ENCODE data around the gene ZNF524.
"Not testable (repeated sequence)": the region's sequence is repeated elsewhere in the genome, so short reads cannot be mapped to it uniquely, and the experiment has no call there.

Gene ZNF524, protein sequence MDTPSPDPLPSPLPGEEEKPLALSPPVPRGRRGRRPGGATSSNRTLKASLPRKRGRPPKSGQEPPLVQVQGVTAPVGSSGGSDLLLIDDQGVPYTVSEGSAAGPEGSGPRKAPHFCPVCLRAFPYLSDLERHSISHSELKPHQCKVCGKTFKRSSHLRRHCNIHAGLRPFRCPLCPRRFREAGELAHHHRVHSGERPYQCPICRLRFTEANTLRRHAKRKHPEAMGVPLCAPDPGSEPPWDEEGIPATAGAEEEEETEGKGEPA

DNA sequence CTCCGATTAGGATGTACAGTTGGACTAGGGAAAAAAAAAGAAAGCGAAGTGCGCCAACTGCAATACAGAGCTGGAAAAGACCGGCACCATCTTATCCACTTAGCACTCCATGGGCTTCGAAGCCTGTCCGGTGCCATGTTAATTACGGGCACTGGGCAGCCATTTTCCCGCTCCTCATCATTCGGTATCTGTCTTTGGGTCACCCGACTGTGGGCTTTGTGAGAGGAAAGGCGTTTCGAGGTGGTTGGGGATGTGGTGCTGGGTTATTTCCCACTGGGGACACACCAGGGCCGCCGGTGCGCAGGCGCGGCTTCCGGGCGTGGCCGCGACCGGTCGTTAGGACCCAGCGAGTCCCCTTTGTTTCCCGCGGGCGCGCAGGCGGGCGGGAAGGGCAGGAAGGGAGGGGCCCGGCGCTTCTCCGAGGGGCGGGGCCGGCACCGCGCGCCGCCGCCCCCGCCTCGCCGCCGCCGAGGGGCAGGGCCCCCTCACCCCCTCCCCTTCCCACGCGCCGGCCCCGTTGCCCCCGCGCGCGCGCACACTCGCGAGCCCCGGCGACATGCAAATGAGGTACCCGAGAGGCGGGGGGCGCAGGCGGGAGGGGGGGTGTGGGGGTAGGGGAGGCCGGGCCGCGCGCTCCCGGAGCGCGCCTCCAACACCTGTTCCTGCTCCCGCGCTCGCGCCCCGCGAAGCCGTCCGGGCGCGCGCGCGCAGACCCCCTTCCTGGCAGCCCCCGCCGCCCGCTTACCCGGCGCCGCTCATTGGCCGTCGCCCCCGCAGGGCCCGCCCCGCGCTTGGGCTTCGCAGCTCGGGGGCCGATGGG lies at the start of gene ZNF524:
Gene ZNF524, plus strand, starts transcription at position 447 of the 820 bp plus-strand sequence. CDS start 1,825 bp downstream, outside the sequence.
- DNase-seq (ENCODE audit: insufficient read length, low spot score): peak; percentile 80
- FAIRE-seq: no peak

DNA sequence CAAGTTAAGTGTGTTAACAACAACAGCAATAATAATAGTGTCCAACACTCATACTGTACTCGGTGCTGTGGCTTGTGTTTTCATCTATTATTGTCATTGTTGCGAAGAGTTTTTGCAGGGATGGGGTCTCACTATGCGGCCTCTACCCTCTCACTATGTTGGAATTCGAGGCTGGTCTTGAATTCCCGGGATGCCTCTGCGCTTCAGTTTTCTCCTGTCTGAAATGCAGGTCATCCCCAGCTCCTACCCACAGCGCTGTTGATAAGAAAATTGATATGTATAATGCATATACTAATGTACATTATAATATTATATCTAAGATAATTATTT lies 49.8 kb upstream of the ZNF524 start:
- DNase-seq (ENCODE audit: insufficient read length, low spot score): no peak
- no peak for FAIRE-seq

DNA sequence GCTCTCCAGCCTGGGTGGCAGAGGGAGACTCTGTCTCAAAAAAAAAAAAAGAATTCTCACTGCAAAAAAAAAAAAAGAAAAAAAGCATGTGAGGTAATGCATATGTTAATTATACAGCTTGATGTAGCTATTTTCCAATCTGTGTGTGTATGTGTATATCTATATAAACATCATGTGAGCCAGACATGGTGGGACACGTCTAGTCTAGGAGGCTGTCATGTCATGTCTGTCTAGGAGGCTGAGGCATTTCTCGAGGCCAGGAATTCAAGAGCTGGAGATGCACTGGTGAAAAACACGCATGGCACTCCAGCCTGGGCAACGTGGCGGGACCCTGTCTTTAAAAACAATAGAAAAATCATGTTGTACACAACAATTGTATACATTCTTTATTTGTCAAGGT lies 47.9 kb upstream of the ZNF524 start:
- FAIRE-seq (no peak), DNase-seq (ENCODE audit: insufficient read length, low spot score) (no peak)

DNA sequence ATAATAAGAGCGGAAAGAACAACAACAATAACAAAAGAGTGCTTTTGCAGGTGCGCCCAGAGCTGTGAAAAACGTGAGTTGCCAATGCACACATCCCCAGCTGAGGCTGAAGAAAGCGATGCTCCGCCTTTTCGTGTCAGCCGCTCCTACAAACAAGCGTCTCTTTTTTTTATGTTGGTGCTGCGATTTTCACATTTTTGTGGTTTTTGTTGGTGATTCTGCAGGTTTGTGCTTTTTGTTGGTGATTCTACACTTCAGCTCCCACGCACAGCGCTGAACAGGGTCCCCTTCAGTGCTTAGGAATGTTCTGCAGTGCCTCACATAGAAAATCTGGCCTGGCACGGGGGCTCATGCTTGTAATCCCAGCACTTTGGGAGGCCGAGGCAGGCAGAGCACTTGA lies 47.5 kb upstream of the ZNF524 start:
- FAIRE-seq: no peak
- no peak for DNase-seq (ENCODE audit: insufficient read length, low spot score)

DNA sequence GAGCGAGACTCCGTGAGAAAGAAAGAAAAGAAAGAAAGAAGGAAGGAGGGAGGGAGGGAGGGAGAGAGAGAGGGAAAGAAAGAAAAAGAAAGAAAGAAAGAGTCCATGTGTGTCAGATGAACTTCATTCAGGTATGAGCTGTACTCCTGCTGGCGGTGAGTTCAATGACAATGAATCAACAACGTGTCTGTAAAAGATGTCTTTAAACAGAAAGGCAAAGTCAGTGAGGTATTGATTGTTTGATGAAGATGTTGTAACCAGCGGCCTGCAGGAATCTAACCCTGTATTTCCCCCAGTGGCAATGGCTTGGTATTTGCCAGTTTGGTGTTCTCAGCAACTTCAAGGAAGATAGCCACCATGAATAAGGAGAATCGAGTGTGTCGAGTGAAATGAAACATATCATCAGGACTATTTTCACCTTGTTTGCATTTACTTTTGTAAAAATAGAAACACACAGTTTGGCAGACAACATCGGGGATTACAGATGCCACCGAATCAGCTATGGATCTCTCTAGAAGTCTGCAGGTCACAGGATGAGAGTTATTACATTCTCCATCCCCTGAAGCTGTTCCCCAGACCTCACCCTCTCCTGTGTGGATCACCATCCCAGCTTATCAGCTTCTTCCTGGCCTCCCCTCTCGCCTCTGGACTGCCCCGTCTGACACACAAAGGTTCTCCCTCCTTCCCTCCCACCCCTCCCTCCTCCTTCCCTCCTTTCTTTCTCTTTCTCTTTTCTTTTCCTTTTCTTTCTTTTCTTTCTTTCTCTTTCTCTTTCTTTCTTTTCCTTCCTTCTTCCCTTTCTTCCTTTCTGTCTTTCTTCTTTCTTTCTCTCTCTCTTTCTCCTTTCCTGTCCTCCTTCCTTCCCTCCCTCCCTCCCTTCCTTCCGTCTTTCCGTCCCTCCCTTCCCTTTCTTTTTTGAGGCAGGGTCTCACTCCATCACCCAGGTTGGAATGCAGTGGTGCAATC lies 46.6 kb upstream of the ZNF524 start:
- no peak for DNase-seq (ENCODE audit: insufficient read length, low spot score)
- FAIRE-seq: no peak

DNA sequence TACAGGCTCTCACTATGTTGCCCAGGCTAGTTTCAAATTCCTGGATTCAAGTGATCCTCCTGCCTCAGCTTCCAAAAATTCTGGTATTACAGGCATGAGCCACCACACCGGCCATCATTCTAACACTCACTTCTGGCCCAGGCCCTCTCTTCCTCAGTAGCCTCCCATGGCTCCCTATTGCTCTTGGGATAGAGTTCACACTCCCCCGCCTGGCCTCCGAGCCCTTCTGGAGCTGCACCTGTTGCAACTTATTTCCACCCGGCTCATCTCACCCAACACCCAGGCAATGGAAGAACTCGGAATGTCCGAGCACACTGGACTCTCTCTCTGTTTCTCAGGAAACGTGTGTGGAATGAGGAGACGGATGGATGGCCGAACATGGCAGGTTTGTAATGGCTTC lies 45.8 kb upstream of the ZNF524 start:
- DNase-seq (ENCODE audit: insufficient read length, low spot score): no peak
- FAIRE-seq: no peak

DNA sequence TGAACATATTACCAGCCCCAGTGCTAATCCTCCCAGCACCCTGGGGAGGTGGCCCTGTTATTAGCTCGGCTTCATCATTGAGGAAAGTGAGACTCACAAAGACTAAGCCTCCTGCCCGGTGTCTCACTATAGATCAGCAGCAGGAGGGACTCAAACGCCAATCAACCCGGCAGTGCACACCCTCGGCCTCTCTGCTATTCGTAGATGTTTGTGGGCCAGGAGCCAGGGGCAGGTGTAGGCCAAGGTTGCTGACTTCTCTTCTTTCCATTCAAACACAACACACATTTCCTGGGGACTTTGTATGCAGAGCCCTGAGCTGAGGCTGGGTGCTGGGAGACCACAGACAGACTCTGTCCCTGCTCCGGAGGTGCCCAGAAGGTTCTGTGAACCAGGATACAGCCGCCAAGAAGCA lies 45.3 kb upstream of the ZNF524 start:
- no peak for FAIRE-seq
- no peak for DNase-seq (ENCODE audit: insufficient read length, low spot score)

DNA sequence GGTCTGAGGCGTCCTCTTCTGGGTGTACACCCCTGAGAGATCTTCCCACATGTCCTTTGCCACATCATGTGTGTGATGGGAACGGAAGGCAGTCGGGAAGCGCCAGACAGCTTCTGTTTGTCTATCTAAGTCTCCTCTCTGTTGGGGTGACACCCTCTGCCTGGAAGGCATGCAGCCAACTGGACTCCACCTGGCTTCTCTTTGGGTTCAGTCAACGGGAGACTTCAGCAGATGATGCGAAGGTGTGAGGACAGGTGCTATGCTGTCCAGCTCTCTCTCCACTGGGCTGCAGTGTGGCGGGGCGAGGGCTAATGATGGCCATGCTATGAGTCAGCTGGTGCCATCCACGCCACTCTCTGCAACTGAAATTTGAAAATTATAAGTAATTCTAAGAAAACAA lies 40.4 kb upstream of the ZNF524 start:
- FAIRE-seq (no peak), DNase-seq (ENCODE audit: insufficient read length, low spot score) (no peak)

DNA sequence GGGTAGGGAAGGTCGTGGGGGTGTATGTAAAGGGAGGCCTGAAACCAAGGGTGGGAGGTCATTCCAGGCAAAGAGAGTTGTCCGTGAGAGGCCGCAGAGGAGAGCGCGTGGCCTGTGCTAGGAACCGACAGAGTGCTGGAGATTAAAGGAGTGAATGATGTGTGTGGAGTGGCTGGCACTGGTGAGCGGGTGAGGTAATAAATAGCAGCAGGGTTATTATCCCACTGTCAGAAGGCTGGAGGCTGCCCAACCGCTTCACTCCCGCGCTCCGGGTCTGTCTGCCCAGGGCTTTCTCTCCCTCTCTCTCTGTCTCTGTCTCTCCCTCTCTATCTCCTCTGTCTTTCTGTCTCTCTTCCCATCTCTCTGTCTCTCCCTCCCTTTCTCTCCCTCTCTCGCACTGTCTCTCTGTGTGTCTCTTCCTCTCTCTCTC lies 36.8 kb upstream of the ZNF524 start:
- no peak for FAIRE-seq
- no peak for DNase-seq (ENCODE audit: insufficient read length, low spot score)

DNA sequence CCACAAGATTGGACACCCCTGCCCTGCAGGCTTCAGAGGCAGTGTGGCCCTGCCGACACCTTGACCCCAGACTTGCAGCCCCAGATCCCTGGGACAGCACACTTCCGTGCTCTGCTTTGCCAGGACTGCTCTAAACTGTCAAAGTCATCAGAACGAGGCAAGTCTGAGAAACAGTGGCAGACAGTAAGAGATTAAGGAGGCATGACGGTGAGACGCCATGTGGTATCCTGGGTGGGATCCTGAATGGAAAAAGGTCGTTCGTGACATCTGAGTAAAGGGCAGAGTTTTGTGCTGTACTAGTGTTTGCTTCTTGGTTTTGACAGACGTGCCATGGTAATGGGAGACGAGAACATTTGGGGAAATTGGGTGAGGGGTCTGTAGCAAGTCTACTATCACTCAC lies 33.3 kb upstream of the ZNF524 start:
- no peak for DNase-seq (ENCODE audit: insufficient read length, low spot score)

DNA sequence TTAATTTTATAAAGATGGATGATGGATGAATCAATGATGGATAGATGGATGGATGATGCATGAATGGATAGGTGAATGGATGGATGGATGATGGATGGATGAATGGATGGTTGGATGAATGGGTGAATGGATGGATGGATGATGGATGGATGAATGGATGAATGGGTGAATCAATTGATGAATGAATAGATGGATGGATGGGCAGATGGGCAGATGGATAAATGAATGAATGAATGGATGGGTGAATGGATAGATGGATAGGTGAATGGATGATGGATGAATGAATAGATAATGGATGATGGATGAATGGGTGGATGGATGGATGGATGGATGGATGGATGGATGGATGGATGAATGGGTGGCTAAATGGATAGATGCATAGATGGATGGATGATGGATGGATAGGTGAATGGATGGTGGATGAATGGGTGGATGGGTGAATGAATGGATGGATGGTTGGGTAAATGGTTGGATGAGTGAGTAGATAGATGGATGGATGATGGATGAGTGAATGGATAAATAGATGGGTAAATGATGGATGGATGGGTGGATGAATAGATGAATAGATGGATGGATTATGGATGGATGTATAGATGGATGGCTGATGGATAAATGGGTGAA lies 32.3 kb upstream of the ZNF524 start:
- no peak for FAIRE-seq
- DNase-seq (ENCODE audit: insufficient read length, low spot score): no peak

More for the DNA sequence above, 33.3 kb upstream of the ZNF524 start:
- FAIRE-seq: no peak

DNA sequence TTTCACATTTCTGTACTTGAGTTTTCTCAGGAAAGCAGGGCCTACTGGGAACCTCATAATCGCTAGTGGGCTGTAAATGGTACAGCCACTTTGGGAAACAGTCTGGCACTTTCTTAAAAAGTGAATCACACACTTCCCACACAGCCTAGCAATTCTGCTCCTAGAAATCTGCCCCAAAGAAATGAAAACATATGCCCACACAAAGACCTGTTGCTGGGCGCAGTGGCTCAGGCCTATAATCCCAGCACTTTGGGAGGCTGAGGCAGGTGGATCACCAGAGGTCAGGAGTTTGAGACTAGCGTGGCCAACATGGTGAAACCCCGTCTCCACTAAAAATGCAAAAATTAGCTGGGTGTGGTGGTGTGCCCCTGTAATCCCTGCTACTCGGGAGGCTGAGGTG lies 30.6 kb upstream of the ZNF524 start:
- DNase-seq (ENCODE audit: insufficient read length, low spot score); FAIRE-seq: not testable (repeated sequence)

DNA sequence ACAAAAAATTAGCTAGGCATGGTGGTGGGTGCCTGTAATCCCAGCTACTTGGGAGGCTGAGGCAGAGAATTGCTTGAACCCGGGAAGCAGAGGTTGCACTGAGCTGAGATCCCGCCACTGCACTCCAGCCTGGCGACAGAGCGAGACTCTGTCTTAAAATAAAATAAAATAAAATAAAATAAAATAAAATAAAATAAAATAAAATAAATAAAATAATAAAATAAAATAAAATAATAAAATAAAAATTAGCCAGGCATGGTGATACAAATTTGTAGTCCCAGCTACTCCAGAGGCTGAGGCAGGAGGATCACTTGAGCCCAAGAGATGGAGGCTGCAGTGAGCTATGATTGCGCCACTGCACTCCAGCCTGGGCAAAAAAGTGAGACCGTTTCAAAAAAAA lies 26.2 kb upstream of the ZNF524 start:
- not testable (repeated sequence) for FAIRE-seq; DNase-seq (ENCODE audit: insufficient read length, low spot score)

DNA sequence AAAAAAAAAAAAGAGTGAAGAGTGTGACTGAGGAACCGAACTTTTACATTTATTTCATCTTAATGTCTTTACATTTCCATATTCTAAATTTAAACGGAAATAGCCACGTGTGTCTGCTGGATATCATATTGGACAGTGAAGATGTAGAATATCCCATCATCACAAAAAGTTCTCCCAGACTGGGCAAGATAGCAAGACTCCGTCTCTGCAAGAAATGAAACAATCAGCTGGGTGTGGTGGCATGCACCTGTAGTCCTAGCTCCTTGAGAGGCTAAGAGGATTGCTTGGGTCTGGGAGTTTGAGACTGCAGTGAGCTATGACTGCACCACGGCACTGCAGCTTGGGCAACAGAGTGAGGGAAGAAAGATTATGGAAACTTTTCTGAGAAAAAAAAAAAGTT lies 23.3 kb upstream of the ZNF524 start:
- FAIRE-seq (no peak), DNase-seq (ENCODE audit: insufficient read length, low spot score) (no peak)

DNA sequence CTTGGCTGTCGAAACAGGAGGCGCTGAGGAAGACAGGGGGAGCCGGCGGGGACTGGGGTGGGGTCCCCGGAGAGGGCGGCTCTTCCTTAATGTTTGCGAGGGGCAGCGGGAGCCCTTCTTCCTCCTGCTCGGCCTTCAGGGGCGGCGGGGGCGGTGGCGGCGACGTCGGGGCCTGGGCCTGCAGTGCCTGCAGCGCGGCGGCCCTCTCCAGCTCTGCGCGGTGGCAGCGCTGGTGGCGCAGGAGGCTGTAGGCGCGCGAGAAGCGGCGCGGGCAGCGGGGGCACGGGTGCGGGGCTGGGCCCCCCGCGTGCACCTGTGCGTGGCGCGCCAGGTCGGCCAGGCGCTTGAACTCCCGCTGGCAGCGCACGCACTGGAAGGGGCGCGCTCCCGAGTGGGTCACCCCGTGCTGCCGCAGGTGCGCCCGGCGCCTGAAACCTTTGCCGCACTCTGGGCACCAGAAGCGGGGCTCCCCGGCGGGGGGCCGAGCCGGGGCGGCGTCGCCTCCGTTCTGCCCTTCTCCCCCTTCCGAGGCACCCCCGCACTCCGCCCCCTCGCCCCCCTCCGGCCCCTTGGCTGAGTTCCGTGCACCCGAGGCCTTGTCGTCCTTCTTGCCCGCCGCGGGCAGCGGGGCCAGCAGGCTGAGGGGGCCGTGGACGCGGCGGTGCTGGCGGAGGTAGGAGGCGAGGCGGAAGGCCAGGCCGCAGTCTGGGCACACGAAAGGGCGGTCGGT lies 21.9 kb upstream of the ZNF524 start:
- FAIRE-seq (no peak), DNase-seq (ENCODE audit: insufficient read length, low spot score) (no peak)

DNA sequence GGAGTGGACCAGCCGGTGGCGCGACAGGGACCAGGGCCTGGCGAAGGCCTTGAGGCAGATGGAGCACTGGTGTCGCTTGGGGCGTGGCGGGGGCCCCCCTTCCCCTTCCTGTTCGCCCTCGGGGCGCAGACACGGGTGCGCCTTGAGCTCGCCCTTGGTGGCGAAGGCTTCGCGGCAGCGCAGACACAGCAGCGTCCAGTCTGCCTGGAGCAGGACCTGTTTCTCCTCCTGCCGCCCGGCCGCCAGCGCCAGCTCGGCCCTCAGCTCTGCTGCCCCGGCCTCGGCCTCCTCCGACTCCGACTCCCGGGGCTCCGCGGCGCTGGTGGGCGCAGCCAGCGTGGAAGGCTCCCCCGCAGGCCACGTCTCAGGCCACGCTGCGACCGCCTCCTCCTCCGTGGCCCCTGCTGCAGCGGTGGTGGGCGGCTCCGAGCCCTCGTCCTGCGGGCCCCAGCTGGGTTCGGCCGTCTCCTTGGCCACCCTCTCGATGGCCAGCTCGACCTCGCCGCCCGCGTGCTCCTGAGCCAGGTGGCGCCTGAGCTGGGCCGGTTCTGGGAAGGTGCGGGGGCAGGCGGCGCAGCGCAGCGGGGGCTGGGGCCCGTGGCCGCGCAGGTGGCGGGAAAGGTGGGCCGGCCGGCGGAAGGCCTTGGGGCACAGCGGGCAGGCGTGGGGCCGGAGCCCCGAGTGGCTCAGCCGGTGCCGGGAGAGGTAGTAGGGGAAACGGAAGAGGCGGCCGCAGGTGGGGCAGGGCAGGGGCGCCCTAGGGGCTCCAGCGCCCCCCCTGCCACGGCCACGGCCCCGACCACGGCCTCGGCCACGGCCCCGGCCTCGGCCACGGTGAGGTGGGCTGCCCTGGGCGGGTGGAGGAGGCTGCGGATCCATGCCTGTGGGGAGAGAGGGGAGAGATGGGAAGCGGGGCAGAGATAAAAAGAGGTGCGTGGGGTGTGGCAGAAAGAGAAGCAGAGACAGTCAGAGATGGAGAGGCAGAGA lies 21.0 kb upstream of the ZNF524 start:
- DNase-seq (ENCODE audit: insufficient read length, low spot score): no peak
- no peak for FAIRE-seq

DNA sequence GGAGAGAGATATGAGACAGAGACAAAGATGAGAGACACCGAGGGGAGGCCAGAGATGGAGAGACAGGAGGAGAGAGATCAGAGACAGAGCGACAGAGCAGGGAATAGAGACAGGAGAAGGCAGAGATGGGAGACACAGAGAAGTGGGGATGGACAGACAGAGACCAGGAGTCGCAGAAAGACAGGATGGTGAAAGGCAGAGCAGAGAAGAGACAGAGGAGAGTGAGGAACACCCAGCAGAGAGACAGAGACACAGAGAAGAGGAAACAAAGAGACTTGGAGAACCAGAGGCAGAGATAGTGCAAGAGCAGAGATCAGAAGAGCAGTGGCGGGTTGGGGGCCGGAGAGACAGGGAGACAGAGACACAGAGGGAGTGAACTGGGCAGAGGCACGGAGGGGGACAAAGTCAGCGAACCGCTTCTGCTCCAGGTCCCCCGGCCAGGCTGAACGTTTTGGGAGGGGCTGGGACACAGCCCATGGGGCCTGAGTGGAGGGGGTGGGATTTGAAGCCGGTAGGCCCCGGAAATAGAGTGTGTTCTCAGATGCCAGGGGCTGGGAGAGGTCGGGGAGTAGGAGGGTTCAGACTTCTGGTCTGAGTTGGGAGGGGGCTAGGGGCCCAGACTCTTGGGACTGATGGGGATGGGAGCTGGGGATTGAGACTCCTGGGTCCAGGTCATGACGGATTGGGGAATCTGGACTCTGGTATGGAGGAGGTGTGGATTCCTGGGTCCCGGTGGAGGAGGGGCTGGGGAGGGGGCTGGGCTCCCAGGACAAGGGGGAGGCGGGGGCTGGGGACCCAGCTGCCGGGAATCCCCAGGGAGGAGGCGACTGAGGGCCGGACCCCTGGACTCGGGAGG lies 20.1 kb upstream of the ZNF524 start:
- DNase-seq (ENCODE audit: insufficient read length, low spot score): peak; percentile 63
- FAIRE-seq: no peak

DNA sequence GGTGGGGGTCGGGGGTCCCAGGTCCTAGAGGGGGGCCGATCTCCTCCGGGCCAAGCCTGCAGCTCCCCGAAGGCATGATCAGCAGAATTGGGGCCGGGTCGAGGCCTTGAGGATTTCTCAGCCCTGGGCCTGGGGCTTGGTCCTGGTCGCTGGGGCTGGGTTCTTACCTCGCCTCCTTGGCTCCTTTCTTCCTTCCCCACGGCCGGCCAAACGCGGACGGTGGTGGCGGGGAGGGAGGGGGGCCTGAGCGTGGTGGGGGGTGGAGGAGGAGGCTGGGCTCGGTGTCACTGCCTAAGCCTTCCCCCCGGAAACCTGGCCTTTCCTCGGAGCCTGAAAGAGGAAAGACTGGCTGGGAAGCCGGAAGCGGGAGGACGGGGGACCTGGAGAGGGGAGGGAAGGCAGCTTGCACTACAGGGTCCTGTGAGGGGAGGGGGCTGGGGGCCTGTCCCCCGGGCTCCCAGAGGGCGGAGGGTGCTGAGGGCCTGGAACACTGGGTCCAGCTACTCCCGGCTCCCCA lies 19.4 kb upstream of the ZNF524 start, which contains the start of gene ZNF579:
Gene ZNF579, minus strand, starts transcription at position 221 of the 517 bp plus-strand sequence. CDS start 1,209 bp downstream, outside the sequence.
- FAIRE-seq: peak; percentile 60
- DNase-seq (ENCODE audit: insufficient read length, low spot score): peak; percentile 96
